Measurements from ENCODE around the gene PARD3B.

- no peak for TF ChIP-seq CTCF (IDR thresholded peaks at IDR 0.05; ENCODE audit: low read length)
- TF ChIP-seq EZH2phosphoT487 (IDR thresholded peaks at IDR 0.05; ENCODE audit: low read length) = no peak
- TF ChIP-seq EZH2 (optimal IDR thresholded peaks at IDR 0.05; ENCODE audit: low read depth, low read length) = no peak
These were observed 919.4 kb downstream of the PARD3B start for GRCh38 chr2:205464681-205465080.

Measured in MM.1S (cell line).